AG04450 (cell line): ENCODE measurements around the gene UBA1. TPM values are rescaled to one million over a fixed set of nuclear protein-coding genes. Genes with fewer than 3 reads are reported as not detected.
A peak's percentile ranks its signal among the peaks of the same experiment; 100 is the strongest.

Source experiments
- CTCF ChIA-PET: fragments of 300-600, 350-600 bp; formaldehyde crosslinking; extraction: SDS; loops from one replicate; lab custom pipeline; 2022; ENCODE audit warnings: antibody characterized with exemption, inconsistent platforms; lab: Charles Lee
- POLR2A ChIA-PET: fragments of 350-600 bp; formaldehyde crosslinking; extraction: SDS; loops from one replicate; lab custom pipeline; 2021; ENCODE audit warnings: antibody characterized with exemption, inconsistent platforms; lab: Yijun Ruan, JAX
- DNase-seq: peaks from one replicate; pipeline ENCODE4 v3.0.0-alpha.2; 2011; ENCODE audit warnings: low read depth, low spot score
- H3K27ac ChIP-seq: one replicate; pipeline ENCODE4 v1.5.1; 2012; ENCODE audit warnings: low read depth, low read length, control low read depth
- H3K27me3 ChIP-seq: one replicate; pipeline ENCODE4 v1.6.0; 2012; ENCODE audit warnings: low read length; ENCODE audit not compliant: control insufficient read depth, insufficient read depth
- H3K4me3 ChIP-seq: 2 replicates; pipeline ENCODE4 v1.5.1; 2011; ENCODE audit warnings: mild to moderate bottlenecking, low read depth, low read length, control low read depth
- H3K9me3 ChIP-seq: 2 replicates; pipeline ENCODE4 v1.5.1; 2012; ENCODE audit warnings: low read length; ENCODE audit not compliant: control insufficient read depth, insufficient read depth
- CTCF ChIP-seq: IDR thresholded peaks from 2 replicates; pipeline ENCODE4 v1.5.1; 2011; ENCODE audit warnings: low read depth, low read length, control low read depth, inconsistent platforms
- polyA plus RNA-seq: library from polyadenylated mRNA; depleted of rRNA; stranded (reverse); fragments of >200 nt; gene quantifications from 2 replicates; pipeline ENCODE4 v1.2.3, GENCODE V29; 2011

The UBA1 gene
- polyA plus RNA-seq, 1 experiment: 196 TPM

DNA sequence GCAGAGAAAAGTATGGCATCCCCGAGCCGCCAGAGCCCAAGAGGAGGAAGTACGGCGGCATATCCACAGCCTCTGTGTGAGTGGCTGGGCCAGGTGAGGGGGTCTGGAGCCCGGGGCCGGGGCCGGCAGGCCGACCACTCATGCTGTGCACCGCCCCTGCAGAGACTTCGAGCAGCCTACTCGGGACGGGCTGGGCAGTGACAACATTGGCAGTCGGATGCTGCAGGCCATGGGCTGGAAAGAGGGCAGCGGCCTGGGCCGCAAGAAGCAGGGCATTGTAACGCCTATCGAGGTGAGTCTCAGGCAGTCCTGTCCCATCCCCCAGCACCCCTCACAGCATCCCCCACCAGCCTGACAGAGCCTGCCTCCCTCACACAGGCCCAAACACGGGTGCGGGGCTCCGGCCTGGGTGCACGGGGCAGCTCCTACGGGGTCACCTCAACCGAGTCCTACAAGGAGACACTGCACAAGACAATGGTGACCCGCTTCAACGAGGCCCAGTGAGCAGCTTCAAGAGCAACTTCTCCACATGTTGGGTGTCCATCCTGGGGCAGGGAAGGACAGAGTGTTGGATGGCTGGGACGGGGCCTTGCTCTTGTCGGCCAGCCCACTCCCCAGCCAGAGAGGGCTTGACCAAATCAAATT lies 7.4 kb upstream of the UBA1 start:
- Histone ChIP-seq H3K9me3 (no peaks in the 10 kb centered on the region), H3K4me3 (no peak overlapping the region), H3K27me3 (no peaks in the 10 kb centered on the region), H3K27ac (no peak overlapping the region)
- DNase-seq: no peak
- CTCF ChIA-PET: no interaction called here
- POLR2A ChIA-PET: no interaction called here
- TF ChIP-seq CTCF: no peak

DNA sequence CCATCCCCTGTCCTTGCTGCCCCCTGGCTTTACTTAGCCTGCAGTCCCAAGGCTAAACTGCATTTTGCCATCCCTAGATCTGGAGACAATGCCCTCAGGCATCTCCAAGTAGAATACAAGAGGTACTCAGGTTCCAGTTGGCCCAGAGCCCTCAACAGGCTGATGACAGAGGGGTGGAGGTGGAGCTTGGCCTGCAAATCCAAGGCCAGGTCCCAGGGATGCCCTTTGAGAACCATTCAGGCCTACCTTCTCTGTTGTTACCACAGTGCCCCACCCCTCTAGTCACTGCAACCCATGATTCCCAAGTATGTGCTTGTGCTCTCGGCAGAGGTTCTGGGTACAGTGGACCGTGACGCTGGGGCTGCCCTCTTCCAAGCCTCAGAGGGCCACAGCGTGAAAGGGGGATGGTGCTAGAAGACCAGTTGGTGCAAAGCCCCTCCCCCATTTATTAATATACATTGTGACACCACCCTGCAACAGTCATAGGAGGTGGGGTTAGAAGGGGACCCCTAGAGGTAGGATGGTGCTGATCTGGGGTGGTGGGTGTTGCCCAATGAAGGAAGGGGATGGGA lies 6.4 kb upstream of the UBA1 start:
- TF ChIP-seq CTCF: no peak
- ChIA-PET CTCF (no interaction called here), POLR2A (interaction anchor here (0.6 kb wide), 1 partner anchor 170 kb away, joined by 4 read pairs; no protein-coding TSS in a partner anchor)

GRCh38 chrX:47189906-47190305 lies 3.7 kb upstream of the UBA1 start:
- Histone ChIP-seq H3K27ac (no peak overlapping the region), H3K9me3 (no peaks in the 10 kb centered on the region), H3K4me3 (no peak overlapping the region), H3K27me3 (no peaks in the 10 kb centered on the region)
- POLR2A ChIA-PET: no interaction called here
- DNase-seq: no peak
- TF ChIP-seq CTCF: no peak
- CTCF ChIA-PET: no interaction called here

More for the DNA sequence above, 6.4 kb upstream of the UBA1 start:
- H3K27ac ChIP-seq: no peak overlapping the region
- no peaks in the 10 kb centered on the region for H3K9me3 ChIP-seq
- H3K27me3 ChIP-seq: no peaks in the 10 kb centered on the region
- DNase-seq: no peak
- no peak overlapping the region for H3K4me3 ChIP-seq

DNA sequence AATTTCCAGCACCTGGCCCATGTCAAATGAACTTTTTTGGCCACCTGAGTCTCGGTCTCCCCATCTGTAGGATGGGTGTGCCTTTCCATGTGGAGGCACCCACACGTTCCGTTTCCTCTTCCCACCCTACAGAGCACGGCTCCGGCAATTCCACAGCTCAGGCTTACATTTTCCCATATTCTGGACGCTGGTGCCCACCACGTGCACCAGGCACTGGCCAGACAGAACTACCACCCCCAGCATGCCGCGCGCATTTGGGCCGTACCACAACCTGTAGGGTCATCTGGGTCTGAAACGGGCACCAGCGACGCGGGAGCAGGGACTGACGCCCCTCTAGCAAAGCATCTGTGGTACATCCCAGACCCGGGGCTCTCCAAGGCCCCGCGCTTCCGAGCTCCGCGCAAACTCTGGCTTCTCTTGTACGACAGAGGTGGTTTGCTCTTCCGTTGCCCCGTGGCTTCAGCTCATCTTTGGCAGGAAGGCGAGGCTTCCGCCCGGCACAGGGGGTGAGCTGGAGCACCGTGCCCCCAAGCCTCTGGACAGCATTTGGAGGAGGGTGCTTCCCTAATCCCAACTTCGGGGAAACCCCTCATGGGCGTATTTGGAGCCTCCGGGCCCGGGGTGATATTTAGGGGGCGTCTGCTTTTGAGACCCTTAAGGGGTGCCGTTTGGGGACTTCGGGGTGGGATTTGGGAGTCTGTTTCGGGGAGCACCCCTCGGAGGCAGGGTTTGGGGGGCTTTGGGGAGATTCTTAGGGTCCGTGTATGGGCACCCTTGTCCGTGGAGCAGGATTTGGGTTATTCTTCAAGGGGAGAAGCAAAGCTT lies 3.0 kb upstream of the UBA1 start:
- no peak for TF ChIP-seq CTCF
- POLR2A ChIA-PET: interaction anchor here (0.6 to 0.8 kb wide), 2 partner anchors 27 to 192 kb away, joined by 3 to 7 read pairs; no protein-coding TSS in a partner anchor
- CTCF ChIA-PET: interaction anchor here (2.2 kb wide), 1 partner anchor 194 kb away, joined by 14 read pairs; no protein-coding TSS in a partner anchor

More for the DNA sequence above, 3.0 kb upstream of the UBA1 start:
- DNase-seq: peak; percentile 80
- no peaks in the 10 kb centered on the region for H3K9me3 ChIP-seq
- peak overlapping the region; percentile 31 for H3K27ac ChIP-seq
- no peaks in the 10 kb centered on the region for H3K27me3 ChIP-seq
- H3K4me3 ChIP-seq: peak overlapping the region; percentile 66
